ENCODE data around the gene CALCOCO1. TPM values are rescaled to one million over a fixed set of nuclear protein-coding genes. Genes with fewer than 3 reads are reported as not detected.

The CALCOCO1 gene
- total RNA-seq, 4 donors from 2014 or later, result 149 to 263 (median 237) TPM

GRCh38 chr12:53744751-53745150 lies 17.5 kb upstream of the CALCOCO1 start:
- TF ChIP-seq CTCF (IDR thresholded peaks at IDR 0.05; ENCODE audit: low read depth), result no peak

DNA sequence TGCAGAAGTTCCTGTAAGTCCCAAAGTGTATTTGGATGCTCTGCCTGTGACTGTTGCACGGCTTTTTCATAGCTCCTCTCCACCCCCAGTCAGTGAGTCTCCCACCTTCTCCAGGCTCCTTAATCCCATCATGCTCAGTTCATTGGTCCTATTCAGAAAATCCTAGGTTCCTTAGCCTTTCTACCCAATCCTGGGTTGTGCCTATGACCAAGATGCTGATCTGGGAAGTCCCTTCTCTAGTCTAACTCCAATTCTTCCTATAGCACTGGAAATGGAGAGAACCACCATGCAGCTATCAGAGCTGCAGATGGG lies 16.8 kb upstream of the CALCOCO1 start:
- no peak for TF ChIP-seq CTCF (IDR thresholded peaks at IDR 0.05; ENCODE audit: low read depth)

GRCh38 chr12:53743266-53744129 lies 16.2 kb upstream of the CALCOCO1 start:
- no peak for TF ChIP-seq CTCF (IDR thresholded peaks at IDR 0.05; ENCODE audit: low read depth)

DNA sequence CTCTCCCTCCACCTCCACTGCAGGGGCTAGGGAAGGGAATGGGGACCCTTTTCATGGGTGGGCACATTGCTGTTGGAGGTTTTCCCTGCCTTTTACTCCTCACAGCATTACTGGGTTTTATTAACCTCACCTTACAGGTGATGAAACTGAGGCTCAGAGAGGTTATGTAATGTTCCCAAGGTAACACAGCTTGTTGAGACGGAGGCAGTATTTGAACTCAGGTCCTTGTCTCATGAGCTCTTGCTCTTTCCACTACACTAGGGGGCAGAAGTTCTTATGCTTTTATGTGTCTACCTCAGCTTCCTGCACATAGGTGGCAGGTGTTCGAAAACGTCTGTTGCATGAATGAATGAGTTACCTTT lies 12.9 kb upstream of the CALCOCO1 start:
- no peak for TF ChIP-seq CTCF (IDR thresholded peaks at IDR 0.05; ENCODE audit: low read depth)

DNA sequence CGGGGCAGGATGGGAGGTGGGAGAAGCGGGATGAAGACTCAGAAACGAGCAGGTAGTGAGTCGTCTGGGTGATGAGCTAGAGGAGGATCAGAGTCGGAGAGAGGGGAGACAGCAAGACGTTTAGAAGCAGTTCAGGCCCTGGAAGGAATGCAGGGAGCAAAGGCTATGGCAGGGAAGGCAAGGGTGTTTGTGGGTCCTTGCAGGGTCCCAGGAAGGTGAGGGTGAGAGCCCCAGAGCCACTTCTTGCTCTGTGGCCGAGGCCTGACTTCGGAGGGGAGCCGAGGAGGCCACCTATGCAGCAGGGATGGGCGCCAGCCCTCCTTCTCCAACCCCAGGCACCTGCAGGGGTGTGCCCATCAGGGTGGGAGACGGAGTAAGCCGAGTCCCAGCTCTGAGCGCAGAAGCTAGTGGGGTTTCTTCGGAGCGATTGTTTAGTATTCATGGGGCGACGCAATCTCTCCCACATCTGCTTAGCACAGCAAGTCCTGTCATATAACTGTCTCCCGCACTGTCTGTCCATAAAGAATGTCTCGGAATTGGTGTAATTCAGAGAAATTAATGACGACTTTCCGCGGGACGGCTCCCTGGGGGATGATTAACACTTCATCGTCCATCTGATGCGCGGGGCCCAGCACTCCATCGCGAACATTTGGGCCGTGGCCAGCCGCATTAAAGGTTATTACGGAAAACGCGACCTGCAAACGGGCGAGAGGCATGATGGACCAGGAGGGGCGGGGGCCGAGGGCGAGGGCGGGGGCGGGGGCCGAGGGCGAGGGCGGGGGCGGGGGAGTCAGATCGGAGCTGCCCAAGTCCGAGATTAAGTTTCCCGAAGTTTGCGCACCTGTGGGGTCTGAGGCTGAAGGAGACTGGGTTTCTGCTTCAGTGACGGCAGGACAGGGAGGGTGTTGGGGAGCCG lies 12.2 kb upstream of the CALCOCO1 start:
- no peak for TF ChIP-seq CTCF (IDR thresholded peaks at IDR 0.05; ENCODE audit: low read depth)

DNA sequence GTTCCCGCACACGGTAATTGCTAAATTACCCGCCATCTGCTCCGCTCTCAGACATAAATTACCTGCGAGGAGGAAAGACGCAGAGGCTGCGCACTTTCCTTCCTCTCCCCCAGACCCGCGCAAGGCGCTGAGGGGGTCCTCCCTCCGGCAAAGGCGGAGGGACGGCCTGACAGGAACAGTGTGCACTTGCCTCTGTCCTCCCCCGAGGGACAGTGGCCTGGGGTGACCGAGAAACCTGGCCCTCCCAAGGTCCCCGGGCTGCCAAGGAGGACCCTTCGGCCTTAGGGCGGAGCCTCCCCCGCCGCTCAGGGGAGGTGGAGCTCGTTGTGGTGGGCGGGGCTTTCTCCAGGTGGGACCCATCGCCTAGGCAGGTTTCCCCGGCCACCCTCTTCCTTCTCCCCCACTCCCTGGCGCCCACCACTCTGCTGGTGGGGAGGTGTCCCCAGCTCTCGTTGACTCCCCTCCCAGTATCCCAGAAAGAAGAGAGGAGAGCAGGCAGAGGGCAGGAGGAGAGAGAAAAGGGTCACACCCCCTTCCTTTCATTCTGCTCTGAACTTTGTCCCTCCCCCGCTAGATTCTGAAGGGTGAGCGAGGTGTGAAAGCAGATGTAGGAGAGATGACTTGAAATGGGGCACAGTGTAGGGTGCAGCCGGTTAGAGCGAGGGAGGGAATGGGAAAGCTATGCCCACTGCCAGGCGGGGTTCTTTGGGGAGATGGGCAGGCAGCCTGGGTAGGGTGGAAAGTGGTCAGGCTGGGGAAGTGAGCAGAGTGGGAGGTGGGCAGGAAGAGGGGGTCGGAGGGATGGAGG lies 11.4 kb upstream of the CALCOCO1 start:
- no peak for TF ChIP-seq CTCF (IDR thresholded peaks at IDR 0.05; ENCODE audit: low read depth)
